K562 (cell line): ENCODE results near the gene ST6GALNAC2. TPM values are rescaled to one million over a fixed set of nuclear protein-coding genes. Genes with fewer than 3 reads are reported as not detected.
A peak's percentile ranks its signal among the peaks of the same experiment; 100 is the strongest.

Experiments used
- ARID1B ChIP-seq: fragments of 450-650 bp; IDR thresholded peaks from 2 replicates; pipeline ENCODE4 v1.6.1; 2016; ENCODE audit warnings: antibody characterized with exemption, mild to moderate bottlenecking, inconsistent platforms
- GABPA ChIP-seq: fragments of 200-800 bp; sonication (Bioruptor generic); conservative IDR thresholded peaks from 2 replicates; pipeline ENCODE4 v1.6.1; 2016; ENCODE audit warnings: low read depth, missing genetic modification characterization, missing compliant biosample characterization
- HMG20A ChIP-seq: fragments of 450-650 bp; formaldehyde crosslinking; conservative IDR thresholded peaks from 2 replicates; pipeline ENCODE4 v1.4.0; 2020; ENCODE audit warnings: mild to moderate bottlenecking, mixed read lengths
- JUNB ChIP-seq: fragments of 450-650 bp; formaldehyde crosslinking; conservative IDR thresholded peaks from 2 replicates; pipeline ENCODE4 v1.4.0; 2020; ENCODE audit warnings: mild to moderate bottlenecking
- NFIX ChIP-seq: fragments of 250-450 bp; sonication (Bioruptor Pico); IDR thresholded peaks from 2 replicates; pipeline ENCODE4 v1.4.0; 2020; ENCODE audit warnings: low read depth, mild to moderate bottlenecking, moderate library complexity
- NR1H2 ChIP-seq: sonication (generic); formaldehyde crosslinking; IDR thresholded peaks from 2 replicates; pipeline ENCODE4 v1.4.0; 2020; ENCODE audit warnings: mild to moderate bottlenecking, missing genetic modification reagents
- NR3C1 ChIP-seq: sonication (generic); formaldehyde crosslinking; IDR thresholded peaks from 2 replicates; pipeline ENCODE4 v1.8.1; 2022; ENCODE audit warnings: missing genetic modification reagents
- NUFIP1 ChIP-seq: fragments of 450-650 bp; IDR thresholded peaks from 2 replicates; pipeline ENCODE4 v1.6.1; 2018; ENCODE audit not compliant: partially characterized antibody
- PTRF ChIP-seq: fragments of 450-650 bp; IDR thresholded peaks from 2 replicates; pipeline ENCODE4 v1.6.1; 2016; ENCODE audit warnings: mild to moderate bottlenecking, missing genetic modification characterization, missing compliant biosample characterization
- SMARCA4 ChIP-seq: fragments of 450-650 bp; IDR thresholded peaks from 2 replicates; pipeline ENCODE4 v1.6.1; 2016
- SREBF2 ChIP-seq: sonication (generic); formaldehyde crosslinking; IDR thresholded peaks from 2 replicates; pipeline ENCODE4 v1.4.0; 2020; ENCODE audit warnings: mild to moderate bottlenecking, missing genetic modification reagents
- ZNF12 ChIP-seq: sonication (generic); formaldehyde crosslinking; IDR thresholded peaks from 2 replicates; pipeline ENCODE4 v1.4.0; 2020; ENCODE audit warnings: mild to moderate bottlenecking, missing genetic modification reagents
- ZNF184 ChIP-seq: sonication (generic); formaldehyde crosslinking; IDR thresholded peaks from 2 replicates; pipeline ENCODE4 v1.5.0; 2020; ENCODE audit warnings: missing genetic modification reagents
- ZNF551 ChIP-seq: fragments of 250-450 bp; sonication (Bioruptor Pico); IDR thresholded peaks from 2 replicates; pipeline ENCODE4 v1.5.0; 2021; ENCODE audit warnings: mild to moderate bottlenecking, moderate library complexity
- ZNF583 ChIP-seq: fragments of 250-450 bp; sonication (Bioruptor Pico); IDR thresholded peaks from 2 replicates; pipeline ENCODE4 v1.4.0; 2020
- ZNF644 ChIP-seq: fragments of 200-800 bp; sonication (Bioruptor generic); IDR thresholded peaks from 2 replicates; pipeline ENCODE4 v1.6.1; 2016; ENCODE audit warnings: low read depth, missing genetic modification characterization, missing compliant biosample characterization
- polyA plus RNA-seq, 8 experiments: library from polyadenylated mRNA; depleted of rRNA in 4 of 8; stranded (reverse) in 5 of 8; unstranded in 3 of 8; fragments of >200 nt; fragmentation: Nextera tagmentation in 2 of 8; fragmentation: Illumina TruSeq in 1 of 8; extraction: Ambion mirVana in 2 of 8; extraction: Trizol in 1 of 8; gene quantifications; 2 replicates each; pipeline versions ENCODE4 v1.2.1 to v1.2.3, GENCODE V29; 2011 to 2014; ENCODE audit warnings: inconsistent platforms in 1 of 8, missing spikeins in 1 of 8
- total RNA-seq, 7 experiments: library from RNA; depleted of rRNA in 6 of 7; stranded (reverse); fragments of >200 nt in 6 of 7; fragmentation: Illumina TruSeq in 2 of 7; extraction: Trizol in 2 of 7; gene quantifications; 2 replicates each; pipeline versions ENCODE4 v1.2.1 to v1.2.3, GENCODE V29; 2011 to 2021; ENCODE audit warnings: low replicate concordance in 1 of 7
- TF ChIP-seq, protein P1 (sequence below): sonication (generic); formaldehyde crosslinking; IDR thresholded peaks from 2 replicates; pipeline ENCODE4 v1.8.0; 2022; ENCODE audit warnings: missing genetic modification reagents, mild to moderate bottlenecking, borderline replicate concordance
- TF ChIP-seq, protein P2 (sequence below): IDR thresholded peaks from 2 replicates; pipeline ENCODE4 v1.6.1; 2016; ENCODE audit warnings: missing genetic modification characterization, missing compliant biosample characterization
- TF ChIP-seq, protein P3 (sequence below), 2 experiments: fragments of 450-650 bp; conservative IDR thresholded peaks; 2 replicates each; pipeline ENCODE4 v1.6.1; 2017; ENCODE audit warnings: mild to moderate bottlenecking in 2 of 2, moderate library complexity in 2 of 2
- TF ChIP-seq, protein P4 (sequence below): conservative IDR thresholded peaks from 2 replicates; pipeline ENCODE4 v1.6.1; 2011; ENCODE audit warnings: low read depth, mild to moderate bottlenecking, low read length; ENCODE audit not compliant: control insufficient read depth

ST6GALNAC2 gene
- total and polyA plus RNA-seq, 9 of the 15 experiments (the other 6 are each of a cell fraction or from before 2014, with no cell fraction given), result 0.18 TPM; not detected in 8

DNA sequence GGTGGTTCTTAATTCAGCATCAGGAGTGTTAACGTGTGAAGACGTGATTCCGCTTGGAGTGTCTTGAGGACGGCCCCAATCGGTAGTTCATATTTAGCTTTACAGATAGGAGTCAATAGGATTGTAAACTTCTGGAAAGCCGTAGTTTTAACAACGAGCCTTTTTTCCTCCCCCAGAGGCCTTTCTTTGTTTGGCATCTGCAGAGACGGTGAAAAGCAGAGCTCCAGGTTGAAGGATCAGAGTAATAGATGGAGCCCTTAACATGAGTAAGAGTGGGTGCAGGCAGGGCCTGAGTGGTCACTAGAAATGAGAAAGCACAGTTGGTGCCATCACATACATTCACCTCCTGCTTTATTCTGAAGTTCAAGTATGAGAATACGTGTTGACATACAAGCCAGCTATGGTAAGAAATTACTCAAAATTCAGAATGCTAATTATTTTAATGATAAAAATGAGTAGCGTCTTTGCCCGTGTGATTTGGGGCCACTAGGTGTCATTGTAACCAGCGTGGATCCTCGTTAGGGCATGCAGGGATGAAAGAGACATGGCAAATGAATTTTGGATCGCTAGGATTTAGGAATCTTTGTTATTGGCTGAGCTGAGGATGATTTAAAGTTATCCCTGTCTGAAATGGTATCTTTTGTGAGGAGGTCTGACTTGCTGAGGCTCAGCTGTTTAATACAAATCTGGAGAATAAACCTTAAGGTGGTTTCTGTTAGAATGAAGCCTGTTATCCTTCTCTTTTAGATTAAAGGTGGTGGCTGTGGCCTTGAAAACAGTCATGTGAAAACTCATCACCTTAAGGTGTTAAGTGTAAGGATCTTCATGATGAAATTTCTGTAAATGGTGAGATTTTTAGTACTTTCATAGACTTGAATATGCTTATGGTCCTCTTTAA lies 27.2 kb downstream of the ST6GALNAC2 start (continued):
- TF ChIP-seq, protein P1, sequence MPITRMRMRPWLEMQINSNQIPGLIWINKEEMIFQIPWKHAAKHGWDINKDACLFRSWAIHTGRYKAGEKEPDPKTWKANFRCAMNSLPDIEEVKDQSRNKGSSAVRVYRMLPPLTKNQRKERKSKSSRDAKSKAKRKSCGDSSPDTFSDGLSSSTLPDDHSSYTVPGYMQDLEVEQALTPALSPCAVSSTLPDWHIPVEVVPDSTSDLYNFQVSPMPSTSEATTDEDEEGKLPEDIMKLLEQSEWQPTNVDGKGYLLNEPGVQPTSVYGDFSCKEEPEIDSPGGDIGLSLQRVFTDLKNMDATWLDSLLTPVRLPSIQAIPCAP, result no peak
- peak; percentile 17; the same call in 1 of the 2 replicates for TF ChIP-seq GABPA (tag)
- TF ChIP-seq, protein P2, sequence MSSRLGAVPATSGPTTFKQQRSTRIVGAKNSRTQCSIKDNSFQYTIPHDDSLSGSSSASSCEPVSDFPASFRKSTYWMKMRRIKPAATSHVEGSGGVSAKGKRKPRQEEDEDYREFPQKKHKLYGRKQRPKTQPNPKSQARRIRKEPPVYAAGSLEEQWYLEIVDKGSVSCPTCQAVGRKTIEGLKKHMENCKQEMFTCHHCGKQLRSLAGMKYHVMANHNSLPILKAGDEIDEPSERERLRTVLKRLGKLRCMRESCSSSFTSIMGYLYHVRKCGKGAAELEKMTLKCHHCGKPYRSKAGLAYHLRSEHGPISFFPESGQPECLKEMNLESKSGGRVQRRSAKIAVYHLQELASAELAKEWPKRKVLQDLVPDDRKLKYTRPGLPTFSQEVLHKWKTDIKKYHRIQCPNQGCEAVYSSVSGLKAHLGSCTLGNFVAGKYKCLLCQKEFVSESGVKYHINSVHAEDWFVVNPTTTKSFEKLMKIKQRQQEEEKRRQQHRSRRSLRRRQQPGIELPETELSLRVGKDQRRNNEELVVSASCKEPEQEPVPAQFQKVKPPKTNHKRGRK (tag), result no peak
- TF ChIP-seq SREBF2 (CRISPR knock-in tag), result no peak
- TF ChIP-seq, protein P3, sequence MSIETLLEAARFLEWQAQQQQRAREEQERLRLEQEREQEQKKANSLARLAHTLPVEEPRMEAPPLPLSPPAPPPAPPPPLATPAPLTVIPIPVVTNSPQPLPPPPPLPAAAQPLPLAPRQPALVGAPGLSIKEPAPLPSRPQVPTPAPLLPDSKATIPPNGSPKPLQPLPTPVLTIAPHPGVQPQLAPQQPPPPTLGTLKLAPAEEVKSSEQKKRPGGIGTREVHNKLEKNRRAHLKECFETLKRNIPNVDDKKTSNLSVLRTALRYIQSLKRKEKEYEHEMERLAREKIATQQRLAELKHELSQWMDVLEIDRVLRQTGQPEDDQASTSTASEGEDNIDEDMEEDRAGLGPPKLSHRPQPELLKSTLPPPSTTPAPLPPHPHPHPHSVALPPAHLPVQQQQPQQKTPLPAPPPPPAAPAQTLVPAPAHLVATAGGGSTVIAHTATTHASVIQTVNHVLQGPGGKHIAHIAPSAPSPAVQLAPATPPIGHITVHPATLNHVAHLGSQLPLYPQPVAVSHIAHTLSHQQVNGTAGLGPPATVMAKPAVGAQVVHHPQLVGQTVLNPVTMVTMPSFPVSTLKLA (conservative IDR thresholded peaks at IDR 0.05), result peak in 1 of 2 experiments; percentile 15; a peak in 1 of 4 replicates
- no peak for TF ChIP-seq NUFIP1
- no peak for TF ChIP-seq NR3C1
- TF ChIP-seq ARID1B, result no peak
- no peak for TF ChIP-seq JUNB (CRISPR knock-in tag)
- no peak for TF ChIP-seq ZNF644 (tag)
- no peak for TF ChIP-seq NFIX (CRISPR knock-in tag)
- no peak for TF ChIP-seq ZNF583 (CRISPR knock-in tag)
- TF ChIP-seq PTRF (tag), result no peak
- TF ChIP-seq HMG20A (CRISPR knock-in tag), result no peak
- no peak for TF ChIP-seq ZNF551 (CRISPR knock-in tag)
- no peak for TF ChIP-seq NR1H2 (CRISPR knock-in tag)
- no peak for TF ChIP-seq ZNF184 (CRISPR knock-in tag)
- 0 out of 2 replicates have a peak, but pooled peaks have one; percentile 10 for TF ChIP-seq SMARCA4
- TF ChIP-seq, protein P4, sequence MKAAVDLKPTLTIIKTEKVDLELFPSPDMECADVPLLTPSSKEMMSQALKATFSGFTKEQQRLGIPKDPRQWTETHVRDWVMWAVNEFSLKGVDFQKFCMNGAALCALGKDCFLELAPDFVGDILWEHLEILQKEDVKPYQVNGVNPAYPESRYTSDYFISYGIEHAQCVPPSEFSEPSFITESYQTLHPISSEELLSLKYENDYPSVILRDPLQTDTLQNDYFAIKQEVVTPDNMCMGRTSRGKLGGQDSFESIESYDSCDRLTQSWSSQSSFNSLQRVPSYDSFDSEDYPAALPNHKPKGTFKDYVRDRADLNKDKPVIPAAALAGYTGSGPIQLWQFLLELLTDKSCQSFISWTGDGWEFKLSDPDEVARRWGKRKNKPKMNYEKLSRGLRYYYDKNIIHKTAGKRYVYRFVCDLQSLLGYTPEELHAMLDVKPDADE, result no peak
- no peak for TF ChIP-seq ZNF12 (CRISPR knock-in tag)
